Neural cell (in vitro differentiated cells): Measurements from ENCODE around the gene LRP1.

Experiments
- CTCF ChIP-seq: fragments of 450-650 bp; IDR thresholded peaks from 2 replicates; pipeline ENCODE4 v1.5.1; 2014; ENCODE audit warnings: antibody characterized with exemption, mild to moderate bottlenecking, moderate library complexity; ENCODE audit not compliant: poor library complexity, severe bottlenecking
- EP300 ChIP-seq: fragments of 450-650 bp; conservative IDR thresholded peaks from 2 replicates; pipeline ENCODE4 v1.6.1; 2014; ENCODE audit warnings: antibody characterized with exemption, mild to moderate bottlenecking, moderate library complexity; ENCODE audit not compliant: poor library complexity, severe bottlenecking
- EZH2 ChIP-seq: fragments of 200-600, 300-800 bp; shearing (Covaris generic), sonication (generic); IDR thresholded peaks from 2 replicates; pipeline ENCODE4 v1.6.1; 2014; ENCODE audit warnings: antibody characterized with exemption, low read length, borderline replicate concordance, mild to moderate bottlenecking; ENCODE audit not compliant: insufficient read depth, poor library complexity, severe bottlenecking
- TAF1 ChIP-seq: IDR thresholded peaks from 2 replicates; pipeline ENCODE4 v1.6.1; 2012; ENCODE audit warnings: low read depth

GRCh38 chr12:57170408-57170807, 42.1 kb downstream of the LRP1 start:
- TF ChIP-seq EZH2 (no peak), CTCF (no peak), EP300 (no peak), TAF1 (no peak)
